ENCODE results near the gene ZNF619.

DNA sequence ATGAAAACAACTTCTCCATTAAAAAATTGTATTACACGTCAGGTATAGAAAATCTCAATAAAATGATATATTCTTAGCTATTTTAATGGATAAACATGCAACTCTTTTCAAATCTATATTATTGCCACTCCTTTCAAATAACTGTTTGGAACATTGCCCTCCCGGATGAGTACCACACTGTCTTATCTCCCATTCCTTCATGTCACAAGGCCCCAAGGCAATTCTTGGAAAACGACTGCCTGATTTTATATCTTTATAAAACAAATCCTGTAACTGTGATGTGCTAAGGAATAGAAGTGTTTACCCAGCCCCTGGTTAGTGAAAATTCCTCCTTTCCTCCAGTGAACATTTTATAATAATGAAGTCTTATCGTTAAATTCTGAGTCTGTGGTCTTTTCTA lies 6.2 kb upstream of the ZNF619 start:
- TF ChIP-seq, protein P1, sequence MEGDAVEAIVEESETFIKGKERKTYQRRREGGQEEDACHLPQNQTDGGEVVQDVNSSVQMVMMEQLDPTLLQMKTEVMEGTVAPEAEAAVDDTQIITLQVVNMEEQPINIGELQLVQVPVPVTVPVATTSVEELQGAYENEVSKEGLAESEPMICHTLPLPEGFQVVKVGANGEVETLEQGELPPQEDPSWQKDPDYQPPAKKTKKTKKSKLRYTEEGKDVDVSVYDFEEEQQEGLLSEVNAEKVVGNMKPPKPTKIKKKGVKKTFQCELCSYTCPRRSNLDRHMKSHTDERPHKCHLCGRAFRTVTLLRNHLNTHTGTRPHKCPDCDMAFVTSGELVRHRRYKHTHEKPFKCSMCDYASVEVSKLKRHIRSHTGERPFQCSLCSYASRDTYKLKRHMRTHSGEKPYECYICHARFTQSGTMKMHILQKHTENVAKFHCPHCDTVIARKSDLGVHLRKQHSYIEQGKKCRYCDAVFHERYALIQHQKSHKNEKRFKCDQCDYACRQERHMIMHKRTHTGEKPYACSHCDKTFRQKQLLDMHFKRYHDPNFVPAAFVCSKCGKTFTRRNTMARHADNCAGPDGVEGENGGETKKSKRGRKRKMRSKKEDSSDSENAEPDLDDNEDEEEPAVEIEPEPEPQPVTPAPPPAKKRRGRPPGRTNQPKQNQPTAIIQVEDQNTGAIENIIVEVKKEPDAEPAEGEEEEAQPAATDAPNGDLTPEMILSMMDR (conservative IDR thresholded peaks at IDR 0.05), result no peak
- TF ChIP-seq EZH2 (IDR thresholded peaks at IDR 0.05; ENCODE audit: low read depth), result no peak
